ENCODE measurements around the gene CEP170B.

CEP170B gene

GRCh38 chr14:104877806-104878550, 12.9 kb downstream of the CEP170B start:
- Histone ChIP-seq H3K4me3 (replicated peaks; ENCODE audit: insufficient read depth, low read length) (no peak overlapping the region), H3K27ac (replicated peaks) (no peak overlapping the region), H3K27me3 (ENCODE audit: insufficient read depth, poor library complexity, severe bottlenecking) (peaks cover 7% of the 10 kb centered on the region)
- TF ChIP-seq GABPA (IDR thresholded peaks at IDR 0.05; ENCODE audit: low read depth) (no peak), SPI1 (IDR thresholded peaks at IDR 0.05; ENCODE audit: borderline replicate concordance, low read depth) (no peak), POLR2AphosphoS5 (IDR thresholded peaks at IDR 0.05; ENCODE audit: low read depth) (no peak), CTCF (IDR thresholded peaks at IDR 0.05; ENCODE audit: insufficient read depth, low read length) (no peak)
- TF ChIP-seq, protein P1, sequence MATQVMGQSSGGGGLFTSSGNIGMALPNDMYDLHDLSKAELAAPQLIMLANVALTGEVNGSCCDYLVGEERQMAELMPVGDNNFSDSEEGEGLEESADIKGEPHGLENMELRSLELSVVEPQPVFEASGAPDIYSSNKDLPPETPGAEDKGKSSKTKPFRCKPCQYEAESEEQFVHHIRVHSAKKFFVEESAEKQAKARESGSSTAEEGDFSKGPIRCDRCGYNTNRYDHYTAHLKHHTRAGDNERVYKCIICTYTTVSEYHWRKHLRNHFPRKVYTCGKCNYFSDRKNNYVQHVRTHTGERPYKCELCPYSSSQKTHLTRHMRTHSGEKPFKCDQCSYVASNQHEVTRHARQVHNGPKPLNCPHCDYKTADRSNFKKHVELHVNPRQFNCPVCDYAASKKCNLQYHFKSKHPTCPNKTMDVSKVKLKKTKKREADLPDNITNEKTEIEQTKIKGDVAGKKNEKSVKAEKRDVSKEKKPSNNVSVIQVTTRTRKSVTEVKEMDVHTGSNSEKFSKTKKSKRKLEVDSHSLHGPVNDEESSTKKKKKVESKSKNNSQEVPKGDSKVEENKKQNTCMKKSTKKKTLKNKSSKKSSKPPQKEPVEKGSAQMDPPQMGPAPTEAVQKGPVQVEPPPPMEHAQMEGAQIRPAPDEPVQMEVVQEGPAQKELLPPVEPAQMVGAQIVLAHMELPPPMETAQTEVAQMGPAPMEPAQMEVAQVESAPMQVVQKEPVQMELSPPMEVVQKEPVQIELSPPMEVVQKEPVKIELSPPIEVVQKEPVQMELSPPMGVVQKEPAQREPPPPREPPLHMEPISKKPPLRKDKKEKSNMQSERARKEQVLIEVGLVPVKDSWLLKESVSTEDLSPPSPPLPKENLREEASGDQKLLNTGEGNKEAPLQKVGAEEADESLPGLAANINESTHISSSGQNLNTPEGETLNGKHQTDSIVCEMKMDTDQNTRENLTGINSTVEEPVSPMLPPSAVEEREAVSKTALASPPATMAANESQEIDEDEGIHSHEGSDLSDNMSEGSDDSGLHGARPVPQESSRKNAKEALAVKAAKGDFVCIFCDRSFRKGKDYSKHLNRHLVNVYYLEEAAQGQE (IDR thresholded peaks at IDR 0.05; ENCODE audit: insufficient replicate concordance, low read depth) = no peak
- DNase-seq (ENCODE audit: low read depth in 1 of 2, low spot score in 1 of 2) = no peak

GRCh38 chr14:104878582-104878981, 13.5 kb downstream of the CEP170B start:
- Histone ChIP-seq H3K4me3 (replicated peaks; ENCODE audit: insufficient read depth, low read length) (no peak overlapping the region), H3K27ac (replicated peaks) (no peak overlapping the region), H3K27me3 (ENCODE audit: insufficient read depth, poor library complexity, severe bottlenecking) (peaks cover 8% of the 10 kb centered on the region)
- no peak for DNase-seq (ENCODE audit: low read depth in 1 of 2, low spot score in 1 of 2)
- TF ChIP-seq SPI1 (IDR thresholded peaks at IDR 0.05; ENCODE audit: borderline replicate concordance, low read depth) (no peak), POLR2AphosphoS5 (IDR thresholded peaks at IDR 0.05; ENCODE audit: low read depth) (no peak), CTCF (IDR thresholded peaks at IDR 0.05; ENCODE audit: insufficient read depth, low read length) (no peak), GABPA (IDR thresholded peaks at IDR 0.05; ENCODE audit: low read depth) (no peak)
- TF ChIP-seq, protein P1 (IDR thresholded peaks at IDR 0.05; ENCODE audit: insufficient replicate concordance, low read depth) = no peak

DNA sequence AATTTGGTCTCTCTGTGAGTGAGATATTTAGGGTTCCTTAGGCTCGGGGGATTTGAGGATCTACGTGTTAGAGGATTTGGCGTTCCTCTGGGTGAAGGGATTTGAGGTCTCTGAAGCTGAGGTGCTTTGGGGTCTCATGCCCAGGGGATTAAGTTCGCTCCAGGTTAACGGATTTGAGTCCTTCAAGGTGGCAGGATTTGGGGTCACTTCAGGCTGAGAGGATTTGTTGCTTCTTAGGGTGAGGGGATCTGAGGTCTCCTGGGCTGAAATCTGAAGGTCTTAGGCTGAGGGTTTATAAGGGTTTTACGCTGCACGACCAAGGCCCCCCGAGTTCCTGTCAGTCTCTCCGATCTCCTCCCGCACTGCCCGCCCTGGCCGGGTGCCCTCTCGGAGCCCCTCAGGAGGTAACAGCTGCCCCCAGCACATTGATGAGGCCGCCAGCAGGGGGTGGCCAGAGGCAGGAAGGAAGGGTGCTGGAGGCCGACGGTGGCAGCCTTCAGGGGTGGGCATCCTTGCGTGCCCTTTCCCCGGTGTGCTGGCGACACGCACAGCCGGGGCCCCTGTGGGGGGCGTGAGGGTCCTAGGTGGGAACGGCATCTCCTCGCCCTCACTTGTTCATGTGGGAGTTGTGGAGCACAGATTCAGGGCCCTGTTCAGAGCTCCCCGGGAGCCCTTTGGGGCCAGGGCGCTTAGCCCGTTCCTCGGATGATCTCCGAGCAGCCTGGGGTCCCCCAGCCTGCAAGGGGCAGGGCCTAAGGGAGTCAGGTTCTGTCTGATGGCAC, 14.3 kb downstream of the CEP170B start:
- no peak overlapping the region for H3K27ac ChIP-seq (replicated peaks)
- TF ChIP-seq CTCF (IDR thresholded peaks at IDR 0.05; ENCODE audit: insufficient read depth, low read length) = no peak
- TF ChIP-seq POLR2AphosphoS5 (IDR thresholded peaks at IDR 0.05; ENCODE audit: low read depth) = no peak
- no peak for TF ChIP-seq SPI1 (IDR thresholded peaks at IDR 0.05; ENCODE audit: borderline replicate concordance, low read depth)
- TF ChIP-seq GABPA (IDR thresholded peaks at IDR 0.05; ENCODE audit: low read depth) = no peak
- TF ChIP-seq, protein P1 (IDR thresholded peaks at IDR 0.05; ENCODE audit: insufficient replicate concordance, low read depth) = no peak
- no peak overlapping the region for H3K4me3 ChIP-seq (replicated peaks; ENCODE audit: insufficient read depth, low read length)
- DNase-seq (ENCODE audit: low read depth in 1 of 2, low spot score in 1 of 2) = no peak
- peaks cover 10% of the 10 kb centered on the region for H3K27me3 ChIP-seq (ENCODE audit: insufficient read depth, poor library complexity, severe bottlenecking)
